Skin of body (tissue), 2 donors: Measurements from ENCODE around the gene PAIP1. TPM values are rescaled to one million over a fixed set of nuclear protein-coding genes. Genes with fewer than 3 reads are reported as not detected.
A peak's percentile ranks its signal among the peaks of the same experiment; 100 is the strongest.
"Not testable (repeated sequence)": the region's sequence is repeated elsewhere in the genome, so short reads cannot be mapped to it uniquely, and the experiment has no call there.

Experiments
- DNase-seq: peaks from one replicate; lab custom pipeline; 2025; lab: John Stamatoyannopoulos, UW
- total RNA-seq: library from RNA; depleted of rRNA; stranded (reverse); fragments of >200 nt; gene quantifications from one replicate; pipeline ENCODE4 v1.2.3, GENCODE V29; 2014

The PAIP1 gene
- total RNA-seq, 1 donor from 2014 or later = 58.5 TPM

DNA sequence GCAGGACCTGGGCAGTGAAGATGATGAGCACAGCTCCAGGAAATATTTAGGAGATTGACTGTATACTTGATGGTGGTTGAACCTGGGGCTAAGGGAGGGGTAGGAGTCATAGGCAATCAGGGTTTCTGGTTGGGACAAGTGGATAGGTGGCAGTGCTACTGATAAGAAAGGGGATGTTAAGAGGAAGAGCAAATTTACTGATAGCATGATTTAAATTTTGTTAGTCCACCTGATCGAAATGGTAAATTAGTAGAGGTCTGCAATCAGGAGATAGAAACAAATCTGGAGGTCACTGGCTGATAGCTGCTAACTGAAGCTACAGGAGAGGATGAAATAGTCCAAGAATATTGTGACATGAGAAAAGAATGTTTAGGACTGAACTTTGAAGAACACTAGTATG is 36.3 kb downstream of the PAIP1 start:
- DNase-seq = no peak

GRCh38 chr5:43515678-43516048 is 41.2 kb downstream of the PAIP1 start:
- DNase-seq = no peak

GRCh38 chr5:43514816-43515677 is 41.8 kb downstream of the PAIP1 start, which contains the start of gene C5orf34:
Gene C5orf34 (minus strand): TSS chr5:43515148. CDS start chr5:43509339, 5,809 bp downstream.
- peak; percentile 95 for DNase-seq

GRCh38 chr5:43514471-43514815 is 42.4 kb downstream of the PAIP1 start:
- DNase-seq = peak; percentile 62

GRCh38 chr5:43514025-43514424 is 42.9 kb downstream of the PAIP1 start:
- no peak for DNase-seq

GRCh38 chr5:43511062-43511461 is 45.8 kb downstream of the PAIP1 start:
- not testable (repeated sequence) for DNase-seq

DNA sequence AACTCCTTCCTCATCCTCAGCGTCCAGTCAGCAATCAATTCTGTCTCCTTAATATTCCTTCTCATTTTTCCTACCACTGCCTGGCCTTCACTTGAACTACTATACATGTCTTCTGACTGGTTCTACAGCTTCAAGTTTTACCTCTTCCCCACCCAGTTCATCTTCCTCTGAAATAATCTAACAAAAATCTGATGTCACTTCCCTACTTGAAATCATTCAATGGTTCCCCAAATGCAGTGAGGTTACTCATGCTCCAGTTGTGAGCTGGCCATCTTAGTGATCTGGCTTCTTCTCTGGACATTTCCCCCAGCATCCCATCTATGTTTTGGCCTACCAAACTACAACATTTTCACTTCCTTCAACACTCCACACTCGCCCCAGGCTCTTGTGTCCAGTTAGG is 58.3 kb downstream of the PAIP1 start:
- DNase-seq = no peak

DNA sequence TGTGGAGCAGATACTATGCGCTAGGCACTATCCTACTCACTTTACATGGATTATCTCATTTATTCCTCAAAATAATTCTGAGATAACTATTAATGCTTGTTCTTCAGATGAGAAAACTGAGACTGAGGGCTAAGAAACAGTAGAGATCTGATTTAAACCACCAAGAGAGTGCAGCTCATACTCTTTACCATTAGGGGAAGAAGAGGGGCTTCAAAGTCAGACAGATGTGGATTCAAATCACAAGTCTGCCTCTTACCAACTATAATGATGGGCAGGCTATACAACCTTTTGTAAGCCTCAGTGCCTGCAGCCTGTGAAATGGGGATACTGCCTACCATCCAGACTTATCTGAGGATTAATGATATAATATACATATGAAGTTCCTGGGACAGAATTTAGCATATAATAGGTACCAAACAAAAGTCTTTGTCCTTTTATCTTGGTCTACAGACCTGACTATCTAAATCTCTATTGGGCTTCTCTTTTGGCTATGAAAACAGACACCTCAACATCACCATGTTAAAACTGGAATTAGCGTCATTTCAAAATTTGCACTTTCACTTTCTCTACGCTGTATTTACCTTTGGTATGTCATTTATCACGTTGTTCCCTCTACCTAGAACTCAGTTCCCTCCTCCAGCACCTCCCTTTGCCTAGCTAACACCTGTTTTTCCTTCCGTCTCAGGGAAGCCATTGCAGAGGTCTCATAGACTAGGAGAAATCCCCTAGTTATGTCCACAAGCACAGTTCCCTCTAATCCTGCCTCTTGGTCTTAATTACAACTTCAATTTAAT is 59.4 kb downstream of the PAIP1 start:
- no peak for DNase-seq

- DNase-seq = no peak
These were observed 65.6 kb downstream of the PAIP1 start for GRCh38 chr5:43491326-43491725.

- no peak for DNase-seq
These were observed 70.5 kb downstream of the PAIP1 start for GRCh38 chr5:43486353-43486752.

DNA sequence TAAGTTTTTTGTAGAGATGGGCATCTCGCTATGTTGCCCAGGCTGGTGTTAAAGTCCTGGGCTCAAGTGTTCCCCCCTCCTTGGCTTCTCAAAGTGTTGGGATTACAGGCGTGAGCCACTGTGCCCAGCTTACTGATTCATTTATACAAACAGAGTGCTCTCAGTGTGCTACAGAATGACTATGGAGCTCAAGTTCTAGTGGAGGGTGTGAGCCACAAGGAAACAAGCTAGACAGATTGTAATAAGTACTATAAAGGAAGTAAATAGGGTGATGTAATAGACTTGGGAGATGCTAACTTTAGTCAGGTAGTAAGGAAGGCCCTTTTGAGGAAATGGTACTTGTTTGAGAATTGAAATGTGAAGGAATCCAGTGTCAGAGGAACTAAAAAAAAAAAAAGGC is 71.5 kb downstream of the PAIP1 start:
- DNase-seq = no peak

DNA sequence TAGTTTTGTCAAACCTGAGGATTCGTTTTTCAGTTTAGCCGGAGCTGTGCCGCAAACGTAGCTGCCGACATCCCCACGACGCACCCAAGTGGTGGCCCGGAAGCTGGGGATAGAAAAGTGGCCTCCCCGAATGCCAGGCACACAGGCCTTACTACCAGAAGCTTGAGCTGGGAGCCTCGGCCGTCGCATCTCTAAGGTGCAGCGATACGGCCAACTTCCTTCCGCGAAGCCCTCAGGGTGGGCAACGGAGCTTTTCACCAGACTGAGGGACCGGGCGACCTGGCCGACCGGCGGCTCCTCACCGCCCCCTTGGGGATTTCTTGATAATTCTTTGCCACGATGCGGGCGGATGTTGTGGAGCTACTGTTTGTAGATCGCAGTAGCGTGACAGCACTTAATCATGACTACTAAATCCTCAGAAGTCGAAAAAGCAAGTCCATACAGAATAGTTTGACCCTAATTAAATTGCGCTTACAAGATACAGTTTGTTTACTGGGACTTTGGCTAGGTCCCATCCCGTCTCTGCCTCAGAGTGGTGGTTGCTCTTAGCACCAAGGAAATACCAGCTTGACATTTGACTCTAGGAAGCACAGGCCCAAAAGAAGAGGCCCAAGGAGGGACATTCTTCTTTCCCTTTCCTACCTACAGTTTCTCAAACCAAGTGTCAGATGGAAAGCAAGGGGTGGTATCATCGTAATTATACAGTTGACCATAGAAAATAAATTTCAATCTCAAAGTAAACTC is 72.6 kb downstream of the PAIP1 start:
- peak; percentile 89 for DNase-seq

DNA sequence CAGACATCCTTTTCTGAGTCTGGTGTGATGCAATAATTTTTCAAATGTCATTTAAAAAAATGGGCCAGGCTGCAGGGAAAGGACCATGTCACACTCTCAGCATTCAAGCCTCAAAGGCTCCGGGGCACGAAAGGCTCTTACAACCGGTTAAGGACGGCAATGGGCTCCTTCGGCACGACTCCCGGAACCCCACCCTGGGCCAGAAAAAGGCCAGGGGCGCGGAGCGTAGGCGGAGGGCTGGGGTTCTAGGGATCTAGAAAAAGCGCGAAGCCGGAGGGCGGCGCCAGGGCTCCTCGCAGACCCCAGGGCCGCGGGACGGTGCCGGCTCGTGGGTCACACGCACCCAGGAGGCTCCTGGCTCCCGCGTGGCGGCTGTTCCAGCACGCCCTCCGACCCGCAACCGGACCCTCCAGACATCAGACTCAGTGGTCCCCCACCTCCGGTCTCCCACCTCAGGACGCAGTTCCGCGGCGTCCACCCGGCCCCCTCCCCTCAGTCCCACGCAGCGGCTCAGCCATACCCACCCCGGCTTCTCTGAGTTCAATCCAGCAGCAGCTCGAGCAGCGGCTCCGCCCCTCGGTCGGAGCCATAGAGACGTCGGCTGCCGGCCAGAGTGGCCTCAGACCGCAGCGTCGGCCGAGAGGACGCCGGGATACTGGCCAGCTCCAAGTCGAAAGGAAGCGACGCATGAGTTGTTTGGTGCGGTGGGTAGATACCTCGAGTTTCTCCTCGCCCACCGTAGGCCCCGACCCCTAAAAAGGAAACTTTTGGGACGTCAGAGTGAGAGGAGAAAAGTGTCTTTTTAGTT is 73.4 kb downstream of the PAIP1 start, which contains the start of gene TMEM267:
TSS of gene TMEM267 (minus strand) at position 568 of the 808 bp plus-strand sequence. CDS start 29,896 bp downstream, outside the sequence.
- peak; percentile 92 for DNase-seq

DNA sequence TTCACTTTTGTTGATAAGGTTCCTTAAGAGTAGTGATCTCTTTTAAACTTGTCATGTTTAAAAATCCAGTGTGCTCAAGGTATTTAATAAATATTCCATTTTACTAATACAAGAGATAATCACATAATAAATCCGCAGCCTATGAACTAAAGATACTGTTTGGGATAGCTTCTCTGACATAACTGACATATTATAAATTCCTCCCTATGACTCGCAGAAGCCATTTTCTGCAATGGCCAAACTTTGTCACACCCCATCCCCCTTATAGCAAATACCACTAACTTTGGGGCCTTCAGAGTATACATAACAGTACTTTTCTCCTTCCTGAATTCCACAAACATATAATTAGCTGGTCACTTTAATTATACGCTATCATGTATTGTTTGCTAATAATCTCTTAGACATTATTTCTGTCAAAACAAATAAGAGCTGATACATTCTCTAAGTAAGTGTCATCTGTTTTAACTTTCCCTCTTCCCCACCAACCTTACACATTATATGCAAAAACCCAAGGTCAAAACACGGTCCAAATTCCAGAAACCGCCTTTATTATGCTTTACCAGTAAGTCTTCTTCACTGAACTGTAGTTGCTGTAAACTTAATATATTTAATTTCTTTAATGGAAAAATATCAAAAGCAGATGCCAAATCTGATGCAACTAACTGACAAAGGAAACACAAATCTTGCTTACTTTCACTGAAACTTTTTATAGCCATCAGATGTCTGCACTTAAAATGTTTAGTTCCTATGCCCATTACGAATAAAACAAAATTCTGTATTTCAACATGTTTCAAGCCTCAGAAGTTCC is 74.2 kb downstream of the PAIP1 start:
- DNase-seq = peak; percentile 34

Other genes starting within 250 kb of the PAIP1 start
- 168 TPM for gene HMGCS1, start 243.7 kb downstream of the PAIP1 start, total RNA-seq
- gene CCL28, start 144.7 kb downstream of the PAIP1 start, total RNA-seq = 4.3 TPM
- 13.5 TPM for gene TMEM267, start 73.2 kb downstream of the PAIP1 start, total RNA-seq
- gene C5orf34, start 41.9 kb downstream of the PAIP1 start, total RNA-seq = 5.1 TPM
- 81.5 TPM for gene NNT, start 46.1 kb upstream of the PAIP1 start, total RNA-seq